A673 (cell line): ENCODE measurements around the gene ST8SIA3.

Experiments used
- CTCF ChIP-seq: fragments of 300-800, 200-600 bp; sonication (generic); conservative IDR thresholded peaks from 2 replicates; pipeline ENCODE4 v1.5.1; 2017; ENCODE audit warnings: low read depth, mild to moderate bottlenecking, antibody characterized with exemption, low read length, moderate library complexity, mixed read lengths
- EZH2 ChIP-seq: fragments of 200-600 bp; sonication (generic); IDR thresholded peaks from 2 replicates; pipeline ENCODE4 v1.6.1; 2017; ENCODE audit warnings: borderline replicate concordance, low read depth, mild to moderate bottlenecking, mixed read lengths, antibody characterized with exemption, low read length; ENCODE audit not compliant: poor library complexity, severe bottlenecking

- TF ChIP-seq CTCF (no peak), EZH2 (no peak)
These were observed 4.6 kb upstream of the ST8SIA3 start for GRCh38 chr18:57347784-57348183.
